Glutamatergic neuron (in vitro differentiated cells): Measurements from ENCODE around the gene SLC4A8. TPM values are rescaled to one million over a fixed set of nuclear protein-coding genes. Genes with fewer than 3 reads are reported as not detected.

ENCODE experiments used
- DNase-seq: peaks from one replicate; pipeline ENCODE4 v3.0.0; 2022
- H3K27ac Mint-ChIP-seq: one replicate; pipeline ENCODE4 v1.8.0; 2020; ENCODE audit warnings: mild to moderate bottlenecking, mixed read lengths, inconsistent platforms; ENCODE audit not compliant: unreplicated experiment
- H3K27me3 Mint-ChIP-seq: one replicate; pipeline ENCODE4 v1.8.0; 2020; ENCODE audit warnings: mild to moderate bottlenecking, moderate library complexity, mixed read lengths, inconsistent platforms; ENCODE audit not compliant: unreplicated experiment
- H3K36me3 Mint-ChIP-seq: one replicate; pipeline ENCODE4 v1.8.0; 2020; ENCODE audit warnings: mild to moderate bottlenecking, mixed read lengths, inconsistent platforms; ENCODE audit not compliant: unreplicated experiment
- H3K4me1 Mint-ChIP-seq: one replicate; pipeline ENCODE4 v1.8.0; 2020; ENCODE audit warnings: mild to moderate bottlenecking, low read depth, mixed read lengths, inconsistent platforms; ENCODE audit not compliant: unreplicated experiment
- H3K4me3 Mint-ChIP-seq: one replicate; pipeline ENCODE4 v1.8.0; 2020; ENCODE audit warnings: mild to moderate bottlenecking, mixed read lengths, inconsistent platforms; ENCODE audit not compliant: unreplicated experiment
- H3K9me3 Mint-ChIP-seq: one replicate; pipeline ENCODE4 v1.8.0; 2020; ENCODE audit warnings: mild to moderate bottlenecking, moderate library complexity, mixed read lengths, inconsistent platforms; ENCODE audit not compliant: unreplicated experiment
- CTCF ChIP-seq: fragments of 200-600 bp; sonication (generic); IDR thresholded peaks from one replicate; pipeline ENCODE4 v1.5.0; 2021; ENCODE audit not compliant: partially characterized antibody, unreplicated experiment
- total RNA-seq: library from RNA; stranded (reverse); fragmentation: NEBNext Ultra II Directional; extraction: Animal tissue kit (Norgen Biotek cat#: 25700); gene quantifications from one replicate; pipeline ENCODE4 v1.2.1, GENCODE V29; 2021; ENCODE audit not compliant: unreplicated experiment

SLC4A8 gene
- total RNA-seq, 1 donor from 2014 or later, result 80.0 TPM

GRCh38 chr12:51388069-51388799 is 36.4 kb upstream of the SLC4A8 start:
- no peaks in the 10 kb centered on the region for H3K4me1 Mint-ChIP-seq
- peaks cover 6% of the 10 kb centered on the region for H3K27me3 Mint-ChIP-seq
- TF ChIP-seq CTCF, result no peak

GRCh38 chr12:51388846-51389245 is 35.8 kb upstream of the SLC4A8 start:
- peaks cover 7% of the 10 kb centered on the region for H3K27me3 Mint-ChIP-seq
- TF ChIP-seq CTCF, result no peak
- peaks cover 2% of the 10 kb centered on the region for H3K9me3 Mint-ChIP-seq
- no peaks in the 10 kb centered on the region for H3K4me1 Mint-ChIP-seq
- H3K4me3 Mint-ChIP-seq, result no peak overlapping the region
- DNase-seq, result no peak
- H3K36me3 Mint-ChIP-seq, result no peaks in the 10 kb centered on the region
- H3K27ac Mint-ChIP-seq, result no peak overlapping the region

More at GRCh38 chr12:51388069-51388799, 36.4 kb upstream of the SLC4A8 start:
- peaks cover 3% of the 10 kb centered on the region for H3K9me3 Mint-ChIP-seq
- no peaks in the 10 kb centered on the region for H3K36me3 Mint-ChIP-seq
- DNase-seq, result no peak
- H3K4me3 Mint-ChIP-seq, result no peak overlapping the region
- H3K27ac Mint-ChIP-seq, result no peak overlapping the region

- H3K36me3 Mint-ChIP-seq, result no peaks in the 10 kb centered on the region
- no peaks in the 10 kb centered on the region for H3K9me3 Mint-ChIP-seq
- no peak overlapping the region for H3K27ac Mint-ChIP-seq
- peaks cover 7% of the 10 kb centered on the region for H3K27me3 Mint-ChIP-seq
- TF ChIP-seq CTCF, result no peak
- DNase-seq, result no peak
- H3K4me1 Mint-ChIP-seq, result no peaks in the 10 kb centered on the region
- no peak overlapping the region for H3K4me3 Mint-ChIP-seq
These were observed 35.2 kb upstream of the SLC4A8 start for GRCh38 chr12:51389302-51389999.

GRCh38 chr12:51390457-51390856 is 34.2 kb upstream of the SLC4A8 start:
- no peaks in the 10 kb centered on the region for H3K9me3 Mint-ChIP-seq
- no peak for DNase-seq
- H3K4me1 Mint-ChIP-seq, result no peaks in the 10 kb centered on the region
- no peaks in the 10 kb centered on the region for H3K36me3 Mint-ChIP-seq
- H3K4me3 Mint-ChIP-seq, result peak overlapping the region; percentile 88
- no peak overlapping the region for H3K27ac Mint-ChIP-seq
- TF ChIP-seq CTCF, result no peak
- peaks cover 7% of the 10 kb centered on the region for H3K27me3 Mint-ChIP-seq

- Mint-ChIP-seq H3K4me3 (peak overlapping the region; percentile 88), H3K27me3 (peaks cover 7% of the 10 kb centered on the region), H3K36me3 (no peaks in the 10 kb centered on the region), H3K27ac (no peak overlapping the region), H3K9me3 (no peaks in the 10 kb centered on the region), H3K4me1 (no peaks in the 10 kb centered on the region)
- TF ChIP-seq CTCF, result no peak
- DNase-seq, result no peak
These were observed 33.7 kb upstream of the SLC4A8 start for GRCh38 chr12:51390891-51391282.
